DMS153 treated with DMSO at 0.1 percent for 48 hours (cell line): ENCODE data around the gene PCED1B.
"Not testable (repeated sequence)": the region's sequence is repeated elsewhere in the genome, so short reads cannot be mapped to it uniquely, and the experiment has no call there.

Experiments used
- DNase-seq: peaks from one replicate; lab custom pipeline; 2025; ENCODE audit not compliant: unreplicated experiment; lab: John Stamatoyannopoulos, UW

Gene PCED1B

GRCh38 chr12:47079468-47079980 is at the start of gene PCED1B, which contains the start of gene AMIGO2:
PCED1B (plus strand) TSS chr12:47079621; CDS start chr12:47235064, 155,443 bp downstream.
AMIGO2 (minus strand) TSS chr12:47079959; CDS start chr12:47079002, 957 bp downstream.
- peak; percentile 39 for DNase-seq

GRCh38 chr12:47029903-47030302 is 49.5 kb upstream of the PCED1B start:
- no peak for DNase-seq

GRCh38 chr12:47032644-47033043 is 46.8 kb upstream of the PCED1B start:
- DNase-seq: peak; percentile 52

GRCh38 chr12:47033081-47033480 is 46.3 kb upstream of the PCED1B start:
- DNase-seq: no peak

GRCh38 chr12:47033789-47034555 is 45.4 kb upstream of the PCED1B start:
- DNase-seq: no peak

GRCh38 chr12:47034661-47035060 is 44.8 kb upstream of the PCED1B start:
- DNase-seq: no peak

GRCh38 chr12:47035484-47035883 is 43.9 kb upstream of the PCED1B start:
- no peak for DNase-seq

GRCh38 chr12:47038270-47038748 is 41.1 kb upstream of the PCED1B start:
- DNase-seq: no peak

- DNase-seq: no peak
These were observed 40.3 kb upstream of the PCED1B start for GRCh38 chr12:47039079-47039478.

- DNase-seq: no peak
These were observed 39.7 kb upstream of the PCED1B start for GRCh38 chr12:47039756-47040155.

- no peak for DNase-seq
These were observed 38.1 kb upstream of the PCED1B start for GRCh38 chr12:47041327-47041726.

GRCh38 chr12:47048541-47048940 is 30.9 kb upstream of the PCED1B start:
- DNase-seq: no peak

GRCh38 chr12:47051291-47051690 is 28.1 kb upstream of the PCED1B start:
- not testable (repeated sequence) for DNase-seq

- DNase-seq: no peak
These were observed 27.1 kb upstream of the PCED1B start for GRCh38 chr12:47052274-47052673.

GRCh38 chr12:47053961-47054360 is 25.5 kb upstream of the PCED1B start:
- no peak for DNase-seq

- no peak for DNase-seq
These were observed 24.8 kb upstream of the PCED1B start for GRCh38 chr12:47054659-47055058.

- DNase-seq: not testable (repeated sequence)
These were observed 23.6 kb upstream of the PCED1B start for GRCh38 chr12:47055856-47056255.

- not testable (repeated sequence) for DNase-seq
These were observed 22.5 kb upstream of the PCED1B start for GRCh38 chr12:47056944-47057343.

- DNase-seq: not testable (repeated sequence)
These were observed 20.8 kb upstream of the PCED1B start for GRCh38 chr12:47058640-47059039.

- no peak for DNase-seq
These were observed 13.9 kb upstream of the PCED1B start for GRCh38 chr12:47065546-47065945.

GRCh38 chr12:47066278-47067025 is 13.0 kb upstream of the PCED1B start:
- no peak for DNase-seq

- no peak for DNase-seq
These were observed 12.2 kb upstream of the PCED1B start for GRCh38 chr12:47067176-47067575.
